ENCODE measurements around the gene B3GALNT1. TPM values are rescaled to one million over a fixed set of nuclear protein-coding genes. Genes with fewer than 3 reads are reported as not detected.

Gene B3GALNT1
- total RNA-seq, 4 donors from 2014 or later = 1.6 to 6.1 (median 3.9) TPM

GRCh38 chr3:161101609-161102008 lies 3.5 kb downstream of the B3GALNT1 start:
- H3K4me3 ChIP-seq = no peak overlapping the region
- no peak for TF ChIP-seq POLR2AphosphoS5 (IDR thresholded peaks at IDR 0.05)
- TF ChIP-seq POLR2A (IDR thresholded peaks at IDR 0.05) = no peak
- TF ChIP-seq, protein P1, sequence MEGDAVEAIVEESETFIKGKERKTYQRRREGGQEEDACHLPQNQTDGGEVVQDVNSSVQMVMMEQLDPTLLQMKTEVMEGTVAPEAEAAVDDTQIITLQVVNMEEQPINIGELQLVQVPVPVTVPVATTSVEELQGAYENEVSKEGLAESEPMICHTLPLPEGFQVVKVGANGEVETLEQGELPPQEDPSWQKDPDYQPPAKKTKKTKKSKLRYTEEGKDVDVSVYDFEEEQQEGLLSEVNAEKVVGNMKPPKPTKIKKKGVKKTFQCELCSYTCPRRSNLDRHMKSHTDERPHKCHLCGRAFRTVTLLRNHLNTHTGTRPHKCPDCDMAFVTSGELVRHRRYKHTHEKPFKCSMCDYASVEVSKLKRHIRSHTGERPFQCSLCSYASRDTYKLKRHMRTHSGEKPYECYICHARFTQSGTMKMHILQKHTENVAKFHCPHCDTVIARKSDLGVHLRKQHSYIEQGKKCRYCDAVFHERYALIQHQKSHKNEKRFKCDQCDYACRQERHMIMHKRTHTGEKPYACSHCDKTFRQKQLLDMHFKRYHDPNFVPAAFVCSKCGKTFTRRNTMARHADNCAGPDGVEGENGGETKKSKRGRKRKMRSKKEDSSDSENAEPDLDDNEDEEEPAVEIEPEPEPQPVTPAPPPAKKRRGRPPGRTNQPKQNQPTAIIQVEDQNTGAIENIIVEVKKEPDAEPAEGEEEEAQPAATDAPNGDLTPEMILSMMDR (IDR thresholded peaks at IDR 0.05) = no peak
- TF ChIP-seq EP300 (IDR thresholded peaks at IDR 0.05) = no peak
- peaks cover 0 to 18% (median 0%) of the 10 kb centered on the region in 3 donors for H3K4me1 ChIP-seq
- whole genome bisulfite sequencing, 2 donors (ENCODE audit: low coverage in 1 of 2) = 64 to 92% methylated on average over 3 of the region's 3 CpGs
- H3K9me3 ChIP-seq = no peaks in the 10 kb centered on the region
- H3K27me3 ChIP-seq = no peaks in the 10 kb centered on the region
- peaks cover 0 to 40% of the 10 kb centered on the region in 2 donors for H3K36me3 ChIP-seq
- no peak for ATAC-seq
- H3K27ac ChIP-seq = no peak overlapping the region

- Histone ChIP-seq H3K36me3 (peaks cover 0 to 40% of the 10 kb centered on the region in 2 donors), H3K27ac (no peak overlapping the region), H3K9me3 (no peaks in the 10 kb centered on the region), H3K27me3 (no peaks in the 10 kb centered on the region), H3K4me3 (no peak overlapping the region), H3K4me1 (peaks cover 0 to 18% (median 0%) of the 10 kb centered on the region in 3 donors)
- WGBS, 2 donors (ENCODE audit: low coverage in 1 of 2) = 86 to 100% methylated on average over 1 of the region's 6 CpGs
- TF ChIP-seq, protein P1 (IDR thresholded peaks at IDR 0.05) = no peak
- no peak for ATAC-seq
These were observed 4.2 kb downstream of the B3GALNT1 start for GRCh38 chr3:161100994-161101393.

- H3K4me1 ChIP-seq = no peaks in the 10 kb centered on the region
- H3K36me3 ChIP-seq = peaks cover 0 to 38% of the 10 kb centered on the region in 2 donors
- no peaks in the 10 kb centered on the region for H3K27me3 ChIP-seq
- no peak for ATAC-seq
- H3K4me3 ChIP-seq = no peak overlapping the region
- no peak overlapping the region for H3K27ac ChIP-seq
- no peaks in the 10 kb centered on the region for H3K9me3 ChIP-seq
- WGBS, 2 donors (ENCODE audit: low coverage in 1 of 2) = 75 to 81% methylated on average over 5 to 7 of the region's 7 CpGs
- TF ChIP-seq POLR2AphosphoS5 (IDR thresholded peaks at IDR 0.05) = no peak
- TF ChIP-seq, protein P1 (IDR thresholded peaks at IDR 0.05) = no peak
These were observed 8.3 kb downstream of the B3GALNT1 start for GRCh38 chr3:161096771-161097367.

DNA sequence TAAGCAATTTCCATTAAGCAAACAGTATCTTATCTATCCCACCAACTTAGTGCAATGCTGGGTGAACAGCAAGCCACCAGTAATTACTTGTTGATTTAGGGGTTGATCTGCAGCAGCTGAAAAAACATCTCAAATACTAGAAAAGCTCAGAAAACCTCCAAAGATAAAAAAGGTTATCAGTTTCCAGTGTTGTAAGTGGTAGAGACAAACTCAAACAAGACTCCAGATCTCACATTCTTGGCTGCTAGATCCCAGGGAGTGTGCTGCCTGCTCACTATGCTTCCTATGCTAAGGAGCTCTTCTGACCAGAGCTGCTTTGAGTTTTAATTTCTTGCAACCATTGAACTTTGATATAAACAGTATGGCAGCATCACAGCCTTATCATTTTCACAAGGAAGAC lies 11.3 kb downstream of the B3GALNT1 start:
- ATAC-seq = no peak

DNA sequence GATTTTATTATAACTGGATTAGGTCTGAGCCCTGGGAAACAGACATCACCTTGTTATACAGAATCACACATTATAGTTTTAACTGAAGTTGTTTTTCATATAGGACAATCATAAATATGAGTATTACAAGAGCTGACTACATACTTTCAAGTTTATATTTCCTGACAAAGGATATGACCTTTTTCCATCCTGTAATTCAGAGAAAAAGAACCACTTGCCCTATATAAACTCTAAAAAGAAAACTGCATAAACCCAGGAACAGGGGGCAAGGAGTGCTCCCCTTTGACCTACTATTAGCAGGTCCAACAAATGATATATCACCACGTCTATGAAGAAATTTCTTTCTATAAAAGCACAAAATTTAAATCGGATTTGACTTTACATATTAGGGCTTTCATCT lies 20.9 kb downstream of the B3GALNT1 start:
- Histone ChIP-seq H3K4me1 (no peaks in the 10 kb centered on the region), H3K36me3 (peaks cover 0 to 27% of the 10 kb centered on the region in 2 donors), H3K27ac (no peak overlapping the region), H3K9me3 (no peaks in the 10 kb centered on the region), H3K4me3 (no peak overlapping the region), H3K27me3 (no peaks in the 10 kb centered on the region)
- no peak for TF ChIP-seq POLR2A (IDR thresholded peaks at IDR 0.05)
- TF ChIP-seq, protein P1 (IDR thresholded peaks at IDR 0.05) = no peak
- no peak for TF ChIP-seq POLR2AphosphoS5 (IDR thresholded peaks at IDR 0.05)
- TF ChIP-seq EP300 (IDR thresholded peaks at IDR 0.05) = no peak
- no peak for ATAC-seq
- WGBS, 2 donors (ENCODE audit: low coverage in 1 of 2) = 77 to 91% methylated on average over 2 of the region's 2 CpGs

More for the DNA sequence above, 11.3 kb downstream of the B3GALNT1 start:
- no peak overlapping the region for H3K4me3 ChIP-seq
- no peaks in the 10 kb centered on the region for H3K9me3 ChIP-seq
- H3K36me3 ChIP-seq = peaks cover 0 to 21% of the 10 kb centered on the region in 2 donors
- TF ChIP-seq, protein P1 (IDR thresholded peaks at IDR 0.05) = no peak
- TF ChIP-seq POLR2A (IDR thresholded peaks at IDR 0.05) (no peak), EP300 (IDR thresholded peaks at IDR 0.05) (no peak), POLR2AphosphoS5 (IDR thresholded peaks at IDR 0.05) (no peak)
- H3K4me1 ChIP-seq = no peaks in the 10 kb centered on the region
- H3K27ac ChIP-seq = no peak overlapping the region
- H3K27me3 ChIP-seq = no peaks in the 10 kb centered on the region

Measured in gastroesophageal sphincter (tissue), 4 donors.